Right renal pelvis (tissue), 4 donors: ENCODE data around the gene CAT. TPM values are rescaled to one million over a fixed set of nuclear protein-coding genes. Genes with fewer than 3 reads are reported as not detected.

Experiments
- DNase-seq, 4 donors: peaks; one replicate each; pipeline ENCODE4 v3.0.0-alpha.2; 2013; ENCODE audit warnings: low read depth in 4 of 4, low spot score in 3 of 4, missing footprints in 1 of 4
- polyA plus RNA-seq, 4 donors: library from polyadenylated mRNA; unstranded; fragments of 120-200 nt; gene quantifications; one replicate each; pipeline ENCODE4 v1.2.1, GENCODE V29; 2013; ENCODE audit not compliant: insufficient read length in 4 of 4

Gene CAT
- polyA plus RNA-seq = 100 to 1,000 TPM; 165 to 181 (median 170) TPM

GRCh38 chr11:34438529-34439507, at the start of gene CAT:
Gene CAT, plus strand, starts transcription at chr11:34438934. Its CDS starts 80 bp downstream, at chr11:34439014.
- peak; percentile 92 to 96 (median 94) for DNase-seq

- no peak for DNase-seq
Observed at GRCh38 chr11:34394771-34395300, 43.9 kb upstream of the CAT start.

- no peak for DNase-seq
Observed at GRCh38 chr11:34395916-34396550, 42.7 kb upstream of the CAT start.

GRCh38 chr11:34397120-34397519, 41.6 kb upstream of the CAT start:
- no peak for DNase-seq

GRCh38 chr11:34397811-34398210, 40.9 kb upstream of the CAT start:
- DNase-seq = no peak

- DNase-seq = no peak
Observed at GRCh38 chr11:34403431-34403830, 35.3 kb upstream of the CAT start.

GRCh38 chr11:34404280-34404679, 34.5 kb upstream of the CAT start:
- DNase-seq = no peak

- no peak for DNase-seq
Observed at GRCh38 chr11:34405079-34405858, 33.5 kb upstream of the CAT start.

GRCh38 chr11:34406413-34406812, 32.3 kb upstream of the CAT start:
- no peak for DNase-seq

- no peak for DNase-seq
Observed at GRCh38 chr11:34407121-34407813, 31.5 kb upstream of the CAT start.

GRCh38 chr11:34408580-34409172, 30.1 kb upstream of the CAT start:
- no peak for DNase-seq

- DNase-seq = no peak
Observed at GRCh38 chr11:34411111-34411510, 27.6 kb upstream of the CAT start.

GRCh38 chr11:34411791-34412190, 26.9 kb upstream of the CAT start:
- no peak for DNase-seq

- DNase-seq = no peak
Observed at GRCh38 chr11:34413263-34413662, 25.5 kb upstream of the CAT start.

GRCh38 chr11:34415538-34415937, 23.2 kb upstream of the CAT start:
- DNase-seq = no peak

GRCh38 chr11:34416088-34416487, 22.6 kb upstream of the CAT start:
- no peak for DNase-seq

GRCh38 chr11:34416766-34417165, 22.0 kb upstream of the CAT start:
- DNase-seq = no peak

- DNase-seq = no peak
Observed at GRCh38 chr11:34417202-34417601, 21.5 kb upstream of the CAT start.

- DNase-seq = no peak
Observed at GRCh38 chr11:34419158-34419557, 19.6 kb upstream of the CAT start.

GRCh38 chr11:34423300-34423699, 15.4 kb upstream of the CAT start:
- DNase-seq = no peak
